ENCODE data around the gene CNNM1. TPM values are rescaled to one million over a fixed set of nuclear protein-coding genes. Genes with fewer than 3 reads are reported as not detected.

Gene CNNM1
- total and polyA plus RNA-seq, 2 donors: 0.16 to 0.24 TPM

DNA sequence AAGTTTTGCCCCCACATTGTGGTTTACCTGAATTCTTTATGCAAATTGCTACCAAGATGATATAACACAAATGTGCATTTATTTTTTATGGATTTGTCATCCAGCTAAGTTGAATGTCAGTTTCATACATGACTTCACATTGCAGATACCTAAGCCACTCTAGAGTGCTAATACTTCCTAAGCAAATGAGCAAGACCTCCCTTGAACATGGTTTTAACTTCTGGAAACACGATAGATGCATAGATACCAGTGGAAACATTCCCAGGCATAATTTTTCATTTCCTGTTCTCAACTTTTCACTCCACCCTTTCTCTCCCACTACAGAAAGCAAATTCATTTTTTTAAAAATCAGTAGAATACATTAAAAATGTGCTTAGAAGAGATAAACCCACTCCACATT, 81.0 kb downstream of the CNNM1 start:
- Histone ChIP-seq H3K4me1 (ENCODE audit: control insufficient read depth in 2 of 2, insufficient read depth in 2 of 2, low read length in 2 of 2) (no peaks in the 10 kb centered on the region), H3K27ac (ENCODE audit: low read depth in 1 of 2, low read length in 1 of 2) (no peak overlapping the region), H3K9me3 (ENCODE audit: control insufficient read depth in 2 of 2, insufficient read depth in 1 of 2, low read length in 1 of 2) (no peaks in the 10 kb centered on the region), H3K36me3 (ENCODE audit: control insufficient read depth in 2 of 2, insufficient read depth in 2 of 2, low read length in 1 of 2) (peaks cover 4 to 15% of the 10 kb centered on the region in 2 donors), H3K27me3 (ENCODE audit: control insufficient read depth in 2 of 2, insufficient read depth in 1 of 2, low read length in 1 of 2) (no peaks in the 10 kb centered on the region), H3K4me3 (ENCODE audit: low read length in 2 of 2) (no peak overlapping the region)
- WGBS: 91% methylated on average over 1 of the region's 1 CpG
- no peak for DNase-seq (ENCODE audit: low read depth in 6 of 9, low spot score in 9 of 9)

DNA sequence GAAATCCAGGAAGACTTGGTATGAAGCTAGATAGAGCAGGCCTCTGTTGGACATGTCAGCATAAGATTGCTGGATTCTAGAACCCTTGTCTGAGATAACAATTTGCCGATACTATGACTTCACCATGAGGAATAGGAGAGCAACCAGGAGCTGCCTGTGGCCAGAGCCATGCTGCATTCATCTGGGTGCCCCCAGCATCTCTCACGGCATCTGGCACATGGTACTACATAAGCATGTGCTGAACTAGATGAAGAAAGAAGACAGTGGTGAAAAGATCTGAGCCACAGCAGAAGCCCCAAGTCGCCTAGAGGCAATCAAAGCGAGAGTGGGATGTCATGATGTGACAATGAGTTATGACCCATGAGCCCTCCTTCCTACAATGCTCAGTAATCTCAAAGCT, 81.7 kb downstream of the CNNM1 start:
- Histone ChIP-seq H3K27me3 (ENCODE audit: control insufficient read depth in 2 of 2, insufficient read depth in 1 of 2, low read length in 1 of 2) (no peaks in the 10 kb centered on the region), H3K27ac (ENCODE audit: low read depth in 1 of 2, low read length in 1 of 2) (no peak overlapping the region), H3K4me1 (ENCODE audit: control insufficient read depth in 2 of 2, insufficient read depth in 2 of 2, low read length in 2 of 2) (no peaks in the 10 kb centered on the region), H3K36me3 (ENCODE audit: control insufficient read depth in 2 of 2, insufficient read depth in 2 of 2, low read length in 1 of 2) (peaks cover under 1 to 11% of the 10 kb centered on the region in 2 donors), H3K9me3 (ENCODE audit: control insufficient read depth in 2 of 2, insufficient read depth in 1 of 2, low read length in 1 of 2) (no peaks in the 10 kb centered on the region), H3K4me3 (ENCODE audit: low read length in 2 of 2) (no peak overlapping the region)
- WGBS: 98% methylated on average over 4 of the region's 4 CpGs
- no peak for DNase-seq (ENCODE audit: low read depth in 6 of 9, low spot score in 9 of 9)

DNA sequence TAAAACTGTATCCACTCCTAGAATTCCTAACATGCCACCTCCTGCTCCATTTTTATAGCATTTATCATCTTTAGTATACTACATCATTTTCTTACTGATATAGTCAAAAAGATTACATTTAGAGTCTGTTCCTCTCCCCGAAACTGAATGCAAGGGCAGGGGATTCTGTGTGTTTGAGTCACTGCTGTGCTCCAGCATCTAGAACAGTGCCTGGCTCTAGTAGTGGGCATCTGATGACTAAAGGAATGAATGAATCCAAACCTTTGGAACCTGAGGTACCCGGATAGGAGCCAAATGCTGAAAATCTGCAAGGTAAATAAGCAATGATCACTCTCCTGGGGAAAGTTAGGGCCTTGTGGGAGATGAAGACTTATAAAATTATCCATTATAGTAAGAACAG, 82.4 kb downstream of the CNNM1 start:
- 98% methylated on average over 2 of the region's 2 CpGs for WGBS
- peaks cover 0 to 4% of the 10 kb centered on the region in 2 donors for H3K36me3 ChIP-seq (ENCODE audit: control insufficient read depth in 2 of 2, insufficient read depth in 2 of 2, low read length in 1 of 2)
- H3K27me3 ChIP-seq (ENCODE audit: control insufficient read depth in 2 of 2, insufficient read depth in 1 of 2, low read length in 1 of 2): no peaks in the 10 kb centered on the region
- no peaks in the 10 kb centered on the region for H3K9me3 ChIP-seq (ENCODE audit: control insufficient read depth in 2 of 2, insufficient read depth in 1 of 2, low read length in 1 of 2)
- no peak overlapping the region for H3K4me3 ChIP-seq (ENCODE audit: low read length in 2 of 2)
- H3K27ac ChIP-seq (ENCODE audit: low read depth in 1 of 2, low read length in 1 of 2): no peak overlapping the region
- no peak for DNase-seq (ENCODE audit: low read depth in 6 of 9, low spot score in 9 of 9)
- no peaks in the 10 kb centered on the region for H3K4me1 ChIP-seq (ENCODE audit: control insufficient read depth in 2 of 2, insufficient read depth in 2 of 2, low read length in 2 of 2)

DNA sequence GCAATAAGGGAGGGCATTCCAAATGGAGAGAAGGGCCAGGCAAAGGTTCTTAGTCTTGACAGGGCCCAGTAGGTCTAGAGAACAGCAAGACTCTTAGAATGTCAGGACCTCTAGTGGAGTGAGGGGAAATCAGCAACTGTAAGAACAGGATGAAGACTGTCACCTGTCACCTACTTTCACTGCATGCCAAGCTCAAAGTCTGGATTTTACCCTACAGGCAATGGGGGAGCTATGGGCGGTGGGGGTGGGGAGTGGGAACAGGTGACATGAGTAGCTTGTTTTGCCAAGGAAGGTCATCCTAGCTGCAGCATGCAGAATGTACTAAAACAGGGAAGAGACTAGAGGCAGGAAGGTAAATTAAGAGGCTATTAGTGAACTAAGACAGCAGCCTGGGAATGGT, 82.9 kb downstream of the CNNM1 start:
- no peak overlapping the region for H3K27ac ChIP-seq (ENCODE audit: low read depth in 1 of 2, low read length in 1 of 2)
- 96% methylated on average over 1 of the region's 1 CpG for WGBS
- H3K36me3 ChIP-seq (ENCODE audit: control insufficient read depth in 2 of 2, insufficient read depth in 2 of 2, low read length in 1 of 2): no peaks in the 10 kb centered on the region
- no peak overlapping the region for H3K4me3 ChIP-seq (ENCODE audit: low read length in 2 of 2)
- H3K27me3 ChIP-seq (ENCODE audit: control insufficient read depth in 2 of 2, insufficient read depth in 1 of 2, low read length in 1 of 2): no peaks in the 10 kb centered on the region
- H3K9me3 ChIP-seq (ENCODE audit: control insufficient read depth in 2 of 2, insufficient read depth in 1 of 2, low read length in 1 of 2): no peaks in the 10 kb centered on the region
- H3K4me1 ChIP-seq (ENCODE audit: control insufficient read depth in 2 of 2, insufficient read depth in 2 of 2, low read length in 2 of 2): no peaks in the 10 kb centered on the region
- DNase-seq (ENCODE audit: low read depth in 6 of 9, low spot score in 9 of 9): no peak

DNA sequence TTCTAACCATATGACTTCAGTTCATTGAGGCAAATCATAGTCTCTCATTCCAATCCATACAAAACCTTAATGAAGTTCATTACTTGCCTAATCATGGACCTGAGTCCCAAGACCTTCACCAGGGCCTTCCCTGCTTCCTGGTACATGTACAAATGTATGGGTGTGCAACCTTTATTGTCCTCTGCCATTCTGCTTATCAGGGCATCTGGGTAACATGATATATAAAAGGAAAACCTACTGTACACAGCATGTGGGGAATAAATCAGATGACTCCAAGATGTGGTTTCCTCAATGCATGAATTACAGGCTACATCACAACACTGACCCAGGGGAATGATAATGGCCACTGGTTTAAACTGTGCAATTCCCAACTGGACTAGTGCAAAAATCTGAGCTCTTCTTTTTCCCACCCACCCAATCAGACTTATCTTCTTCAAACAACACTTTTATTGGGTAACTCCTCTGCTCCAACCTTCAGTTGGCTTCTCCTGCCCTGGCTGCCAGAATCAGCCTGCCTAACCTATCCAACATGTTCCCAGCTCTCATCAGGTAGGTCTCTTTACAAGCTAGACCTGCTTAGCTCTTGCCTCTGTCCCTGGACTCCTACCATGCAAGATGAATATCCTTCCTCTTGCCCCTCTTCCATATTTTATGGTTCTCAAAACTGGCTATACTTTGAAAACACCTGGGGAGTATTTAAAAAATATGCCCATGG, 89.9 kb downstream of the CNNM1 start:
- DNase-seq (ENCODE audit: low read depth in 6 of 9, low spot score in 9 of 9): no peak
- peaks cover 9 to 13% of the 10 kb centered on the region in 2 donors for H3K36me3 ChIP-seq (ENCODE audit: control insufficient read depth in 2 of 2, insufficient read depth in 2 of 2, low read length in 1 of 2)
- no peak overlapping the region for H3K27ac ChIP-seq (ENCODE audit: low read depth in 1 of 2, low read length in 1 of 2)

DNA sequence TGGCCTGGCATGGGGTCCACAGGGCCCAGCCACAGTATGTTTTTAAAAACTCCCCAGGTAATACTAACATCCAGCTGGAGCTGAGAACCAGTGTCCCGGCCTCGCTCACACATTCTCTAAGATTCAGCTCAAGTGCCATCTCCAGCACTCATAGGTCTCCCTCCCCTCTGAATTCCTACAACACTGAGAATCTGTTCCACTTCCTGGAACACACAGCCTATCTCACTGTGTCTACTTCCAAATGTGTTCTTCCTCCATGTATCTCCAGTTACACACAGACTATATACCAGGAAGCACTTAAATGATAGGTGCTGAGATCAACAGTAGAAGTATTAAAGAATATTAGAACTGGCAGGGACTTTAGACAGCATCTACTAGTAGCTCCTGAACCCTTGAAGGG, 90.5 kb downstream of the CNNM1 start:
- no peak for DNase-seq (ENCODE audit: low read depth in 6 of 9, low spot score in 9 of 9)
- WGBS: 99% methylated on average over 2 of the region's 2 CpGs
- H3K36me3 ChIP-seq (ENCODE audit: control insufficient read depth in 2 of 2, insufficient read depth in 2 of 2, low read length in 1 of 2): peaks cover 9 to 13% of the 10 kb centered on the region in 2 donors

More for the DNA sequence above, 89.9 kb downstream of the CNNM1 start:
- H3K9me3 ChIP-seq (ENCODE audit: control insufficient read depth in 2 of 2, insufficient read depth in 1 of 2, low read length in 1 of 2): no peaks in the 10 kb centered on the region
- no peaks in the 10 kb centered on the region for H3K4me1 ChIP-seq (ENCODE audit: control insufficient read depth in 2 of 2, insufficient read depth in 2 of 2, low read length in 2 of 2)
- H3K27me3 ChIP-seq (ENCODE audit: control insufficient read depth in 2 of 2, insufficient read depth in 1 of 2, low read length in 1 of 2): no peaks in the 10 kb centered on the region
- H3K4me3 ChIP-seq (ENCODE audit: low read length in 2 of 2): no peak overlapping the region

DNA sequence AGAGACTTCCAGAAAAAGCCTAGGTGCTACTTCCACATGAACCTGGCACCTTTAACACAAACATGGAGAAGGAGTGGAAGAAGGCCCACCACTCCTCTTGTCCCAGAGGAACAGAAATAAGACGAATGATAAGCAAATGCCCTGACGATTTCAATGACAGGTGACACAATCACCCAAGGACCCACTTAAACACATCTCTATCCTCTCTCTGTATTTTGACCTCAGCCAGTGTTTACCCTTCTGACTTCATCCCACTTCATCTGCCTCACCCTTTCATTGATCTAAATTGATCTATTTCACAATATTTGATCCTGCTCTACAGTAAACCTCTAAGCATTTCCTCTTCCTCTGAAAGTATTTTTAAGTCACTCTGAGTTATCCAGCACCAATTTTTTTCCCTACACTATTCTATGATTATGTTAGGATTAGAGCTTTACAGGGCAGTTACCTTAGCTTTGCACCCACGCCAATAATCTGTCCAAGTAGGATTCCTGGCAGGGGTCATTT, 92.1 kb downstream of the CNNM1 start:
- Histone ChIP-seq H3K9me3 (ENCODE audit: control insufficient read depth in 2 of 2, insufficient read depth in 1 of 2, low read length in 1 of 2) (no peaks in the 10 kb centered on the region), H3K36me3 (ENCODE audit: control insufficient read depth in 2 of 2, insufficient read depth in 2 of 2, low read length in 1 of 2) (peaks cover 9 to 13% of the 10 kb centered on the region in 2 donors), H3K27ac (ENCODE audit: low read depth in 1 of 2, low read length in 1 of 2) (no peak overlapping the region), H3K4me3 (ENCODE audit: low read length in 2 of 2) (no peak overlapping the region), H3K4me1 (ENCODE audit: control insufficient read depth in 2 of 2, insufficient read depth in 2 of 2, low read length in 2 of 2) (no peaks in the 10 kb centered on the region), H3K27me3 (ENCODE audit: control insufficient read depth in 2 of 2, insufficient read depth in 1 of 2, low read length in 1 of 2) (no peaks in the 10 kb centered on the region)
- over 99% methylated on average over 3 of the region's 3 CpGs for WGBS
- DNase-seq (ENCODE audit: low read depth in 6 of 9, low spot score in 9 of 9): no peak

More for the DNA sequence above, 90.5 kb downstream of the CNNM1 start:
- Histone ChIP-seq H3K27me3 (ENCODE audit: control insufficient read depth in 2 of 2, insufficient read depth in 1 of 2, low read length in 1 of 2) (no peaks in the 10 kb centered on the region), H3K4me1 (ENCODE audit: control insufficient read depth in 2 of 2, insufficient read depth in 2 of 2, low read length in 2 of 2) (no peaks in the 10 kb centered on the region), H3K27ac (ENCODE audit: low read depth in 1 of 2, low read length in 1 of 2) (no peak overlapping the region), H3K4me3 (ENCODE audit: low read length in 2 of 2) (no peak overlapping the region), H3K9me3 (ENCODE audit: control insufficient read depth in 2 of 2, insufficient read depth in 1 of 2, low read length in 1 of 2) (no peaks in the 10 kb centered on the region)

DNA sequence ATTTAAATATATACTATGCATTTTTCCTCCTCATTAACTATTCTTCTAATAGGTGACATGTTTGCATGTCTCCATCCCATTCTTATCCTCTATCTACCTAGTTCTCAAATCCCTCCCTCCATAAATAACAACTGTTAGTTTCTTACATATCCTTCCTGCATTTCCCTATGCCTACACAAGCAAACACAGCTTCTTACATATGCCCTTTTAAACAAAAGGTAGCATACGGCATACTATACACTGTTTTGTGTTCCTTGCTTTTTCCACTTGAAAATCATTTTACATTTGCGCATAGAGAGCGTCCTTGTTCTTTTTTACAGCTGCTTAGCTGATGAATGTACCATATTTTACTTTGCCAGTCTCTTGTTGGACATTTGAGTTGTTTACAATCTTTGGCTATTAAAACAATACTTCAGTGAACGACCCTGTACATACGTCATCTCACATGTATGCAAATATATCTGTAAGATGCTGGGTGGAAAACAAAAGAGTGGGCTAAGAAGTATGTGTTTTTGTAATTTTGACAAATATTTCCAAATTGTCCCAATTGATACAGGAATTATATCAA, 93.5 kb downstream of the CNNM1 start:
- DNase-seq (ENCODE audit: low read depth in 6 of 9, low spot score in 9 of 9): no peak
- H3K4me1 ChIP-seq (ENCODE audit: control insufficient read depth in 2 of 2, insufficient read depth in 2 of 2, low read length in 2 of 2): no peaks in the 10 kb centered on the region
- H3K9me3 ChIP-seq (ENCODE audit: control insufficient read depth in 2 of 2, insufficient read depth in 1 of 2, low read length in 1 of 2): no peaks in the 10 kb centered on the region
- no peaks in the 10 kb centered on the region for H3K27me3 ChIP-seq (ENCODE audit: control insufficient read depth in 2 of 2, insufficient read depth in 1 of 2, low read length in 1 of 2)
- no peak overlapping the region for H3K4me3 ChIP-seq (ENCODE audit: low read length in 2 of 2)
- peaks cover 9 to 13% of the 10 kb centered on the region in 2 donors for H3K36me3 ChIP-seq (ENCODE audit: control insufficient read depth in 2 of 2, insufficient read depth in 2 of 2, low read length in 1 of 2)
- H3K27ac ChIP-seq (ENCODE audit: low read depth in 1 of 2, low read length in 1 of 2): no peak overlapping the region
- 99% methylated on average over 5 of the region's 5 CpGs for WGBS

DNA sequence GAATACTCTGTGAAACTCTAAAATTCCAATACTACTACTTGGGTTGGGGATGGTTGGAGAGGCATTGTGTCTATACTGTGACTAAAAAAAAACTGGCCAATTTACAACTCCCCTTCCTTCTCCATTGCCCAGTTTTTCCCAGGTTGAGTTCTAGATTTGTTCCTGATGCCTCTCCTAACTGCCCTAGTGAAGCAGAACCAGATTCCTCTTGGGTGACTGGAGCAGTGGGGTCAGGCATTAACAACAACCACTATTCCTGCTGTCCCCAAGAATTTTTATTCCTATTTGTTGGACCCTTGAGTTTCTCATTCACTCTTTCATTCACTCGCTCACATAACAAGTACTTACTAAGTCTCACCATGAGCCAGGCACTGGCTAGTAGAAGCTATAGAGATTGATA, 95.5 kb downstream of the CNNM1 start:
- 97% methylated on average over 1 of the region's 1 CpG for WGBS
- no peaks in the 10 kb centered on the region for H3K27me3 ChIP-seq (ENCODE audit: control insufficient read depth in 2 of 2, insufficient read depth in 1 of 2, low read length in 1 of 2)

More for the DNA sequence above, 95.5 kb downstream of the CNNM1 start:
- Histone ChIP-seq H3K9me3 (ENCODE audit: control insufficient read depth in 2 of 2, insufficient read depth in 1 of 2, low read length in 1 of 2) (no peaks in the 10 kb centered on the region), H3K36me3 (ENCODE audit: control insufficient read depth in 2 of 2, insufficient read depth in 2 of 2, low read length in 1 of 2) (peaks cover 1 to 9% of the 10 kb centered on the region in 2 donors), H3K4me3 (ENCODE audit: low read length in 2 of 2) (no peak overlapping the region), H3K27ac (ENCODE audit: low read depth in 1 of 2, low read length in 1 of 2) (no peak overlapping the region), H3K4me1 (ENCODE audit: control insufficient read depth in 2 of 2, insufficient read depth in 2 of 2, low read length in 2 of 2) (peaks cover 2% of the 10 kb centered on the region in 2 donors)
- DNase-seq (ENCODE audit: low read depth in 6 of 9, low spot score in 9 of 9): no peak
